ENCODE results near the gene FOLR1. TPM values are rescaled to one million over a fixed set of nuclear protein-coding genes. Genes with fewer than 3 reads are reported as not detected.

FOLR1 gene
- total and polyA plus RNA-seq, 10 of the 15 experiments (the other 5 are each of a cell fraction or from before 2014, with no cell fraction given), result not detected

DNA sequence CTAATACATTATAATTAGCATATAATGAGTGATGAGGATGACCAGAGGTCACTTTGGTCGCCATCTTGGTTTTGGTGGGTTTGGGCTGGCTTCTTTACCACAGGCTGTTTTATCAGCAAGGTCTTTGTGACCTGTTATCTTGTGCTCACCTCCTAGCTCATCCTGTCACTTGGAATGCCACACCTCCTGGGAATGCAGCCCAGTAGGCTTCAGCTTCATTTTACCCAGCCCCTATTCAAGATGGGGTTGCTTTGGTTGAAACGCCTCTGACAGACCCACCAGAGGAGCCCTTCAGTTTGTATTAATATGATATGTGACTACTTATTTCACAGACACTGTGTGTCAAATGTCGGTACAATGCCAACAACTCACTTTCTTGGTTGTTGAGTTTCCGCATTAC lies 36.2 kb upstream of the FOLR1 start:
- H3K4me2 ChIP-seq (ENCODE audit: control insufficient read depth, insufficient read depth), result no peak overlapping the region
- DNase-seq (ENCODE audit: low read depth, low spot score) (no peak), FAIRE-seq (no peak), ATAC-seq (no peak)
- POLR2A ChIA-PET, result no interaction called here
- H3K79me2 ChIP-seq (ENCODE audit: control insufficient read depth, insufficient read depth, low read length), result no peaks in the 10 kb centered on the region
- intact Hi-C loops (cut with micrococcal nuclease; ENCODE audit: unreplicated experiment), result no loop called here
- no TSS peak for BruUV-seq (replicated peaks)
- no peaks in the 10 kb centered on the region for H3K9me3 ChIP-seq (replicated peaks; ENCODE audit: control insufficient read depth, insufficient read depth, low read length)
- RAD21 ChIA-PET (ENCODE audit: unreplicated experiment), result interaction anchor here (1.0 kb wide), 1 partner anchor 12 kb away, joined by 3 read pairs; no protein-coding TSS in a partner anchor
- in situ Hi-C loops (cut with MboI), result no loop called here
- no peaks in the 10 kb centered on the region for H3K27me3 ChIP-seq (replicated peaks in 1 of 2; ENCODE audit: control insufficient read depth in 2 of 2, insufficient read depth in 2 of 2, low read length in 1 of 2)
- SMC1A ChIA-PET (ENCODE audit: uncharacterized antibody, unreplicated experiment), result interaction anchor here (1.7 kb wide), 1 partner anchor 33 kb away, joined by 4 read pairs; no protein-coding TSS in a partner anchor
- H2AFZ ChIP-seq (ENCODE audit: control insufficient read depth, low read depth, low read length), result no peak overlapping the region
- no peaks in the 10 kb centered on the region for H3K4me1 ChIP-seq (ENCODE audit: control insufficient read depth, insufficient read depth, low read length)
- H3K9ac ChIP-seq (ENCODE audit: control insufficient read depth, insufficient read depth, low read length), result no peak overlapping the region
- TF ChIP-seq, protein P1, sequence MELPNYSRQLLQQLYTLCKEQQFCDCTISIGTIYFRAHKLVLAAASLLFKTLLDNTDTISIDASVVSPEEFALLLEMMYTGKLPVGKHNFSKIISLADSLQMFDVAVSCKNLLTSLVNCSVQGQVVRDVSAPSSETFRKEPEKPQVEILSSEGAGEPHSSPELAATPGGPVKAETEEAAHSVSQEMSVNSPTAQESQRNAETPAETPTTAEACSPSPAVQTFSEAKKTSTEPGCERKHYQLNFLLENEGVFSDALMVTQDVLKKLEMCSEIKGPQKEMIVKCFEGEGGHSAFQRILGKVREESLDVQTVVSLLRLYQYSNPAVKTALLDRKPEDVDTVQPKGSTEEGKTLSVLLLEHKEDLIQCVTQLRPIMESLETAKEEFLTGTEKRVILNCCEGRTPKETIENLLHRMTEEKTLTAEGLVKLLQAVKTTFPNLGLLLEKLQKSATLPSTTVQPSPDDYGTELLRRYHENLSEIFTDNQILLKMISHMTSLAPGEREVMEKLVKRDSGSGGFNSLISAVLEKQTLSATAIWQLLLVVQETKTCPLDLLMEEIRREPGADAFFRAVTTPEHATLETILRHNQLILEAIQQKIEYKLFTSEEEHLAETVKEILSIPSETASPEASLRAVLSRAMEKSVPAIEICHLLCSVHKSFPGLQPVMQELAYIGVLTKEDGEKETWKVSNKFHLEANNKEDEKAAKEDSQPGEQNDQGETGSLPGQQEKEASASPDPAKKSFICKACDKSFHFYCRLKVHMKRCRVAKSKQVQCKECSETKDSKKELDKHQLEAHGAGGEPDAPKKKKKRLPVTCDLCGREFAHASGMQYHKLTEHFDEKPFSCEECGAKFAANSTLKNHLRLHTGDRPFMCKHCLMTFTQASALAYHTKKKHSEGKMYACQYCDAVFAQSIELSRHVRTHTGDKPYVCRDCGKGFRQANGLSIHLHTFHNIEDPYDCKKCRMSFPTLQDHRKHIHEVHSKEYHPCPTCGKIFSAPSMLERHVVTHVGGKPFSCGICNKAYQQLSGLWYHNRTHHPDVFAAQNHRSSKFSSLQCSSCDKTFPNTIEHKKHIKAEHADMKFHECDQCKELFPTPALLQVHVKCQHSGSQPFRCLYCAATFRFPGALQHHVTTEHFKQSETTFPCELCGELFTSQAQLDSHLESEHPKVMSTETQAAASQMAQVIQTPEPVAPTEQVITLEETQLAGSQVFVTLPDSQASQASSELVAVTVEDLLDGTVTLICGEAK (IDR thresholded peaks at IDR 0.05; ENCODE audit: borderline replicate concordance), result no peak
- TF ChIP-seq, protein P2, sequence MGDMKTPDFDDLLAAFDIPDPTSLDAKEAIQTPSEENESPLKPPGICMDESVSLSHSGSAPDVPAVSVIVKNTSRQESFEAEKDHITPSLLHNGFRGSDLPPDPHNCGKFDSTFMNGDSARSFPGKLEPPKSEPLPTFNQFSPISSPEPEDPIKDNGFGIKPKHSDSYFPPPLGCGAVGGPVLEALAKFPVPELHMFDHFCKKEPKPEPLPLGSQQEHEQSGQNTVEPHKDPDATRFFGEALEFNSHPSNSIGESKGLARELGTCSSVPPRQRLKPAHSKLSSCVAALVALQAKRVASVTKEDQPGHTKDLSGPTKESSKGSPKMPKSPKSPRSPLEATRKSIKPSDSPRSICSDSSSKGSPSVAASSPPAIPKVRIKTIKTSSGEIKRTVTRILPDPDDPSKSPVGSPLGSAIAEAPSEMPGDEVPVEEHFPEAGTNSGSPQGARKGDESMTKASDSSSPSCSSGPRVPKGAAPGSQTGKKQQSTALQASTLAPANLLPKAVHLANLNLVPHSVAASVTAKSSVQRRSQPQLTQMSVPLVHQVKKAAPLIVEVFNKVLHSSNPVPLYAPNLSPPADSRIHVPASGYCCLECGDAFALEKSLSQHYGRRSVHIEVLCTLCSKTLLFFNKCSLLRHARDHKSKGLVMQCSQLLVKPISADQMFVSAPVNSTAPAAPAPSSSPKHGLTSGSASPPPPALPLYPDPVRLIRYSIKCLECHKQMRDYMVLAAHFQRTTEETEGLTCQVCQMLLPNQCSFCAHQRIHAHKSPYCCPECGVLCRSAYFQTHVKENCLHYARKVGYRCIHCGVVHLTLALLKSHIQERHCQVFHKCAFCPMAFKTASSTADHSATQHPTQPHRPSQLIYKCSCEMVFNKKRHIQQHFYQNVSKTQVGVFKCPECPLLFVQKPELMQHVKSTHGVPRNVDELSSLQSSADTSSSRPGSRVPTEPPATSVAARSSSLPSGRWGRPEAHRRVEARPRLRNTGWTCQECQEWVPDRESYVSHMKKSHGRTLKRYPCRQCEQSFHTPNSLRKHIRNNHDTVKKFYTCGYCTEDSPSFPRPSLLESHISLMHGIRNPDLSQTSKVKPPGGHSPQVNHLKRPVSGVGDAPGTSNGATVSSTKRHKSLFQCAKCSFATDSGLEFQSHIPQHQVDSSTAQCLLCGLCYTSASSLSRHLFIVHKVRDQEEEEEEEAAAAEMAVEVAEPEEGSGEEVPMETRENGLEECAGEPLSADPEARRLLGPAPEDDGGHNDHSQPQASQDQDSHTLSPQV (IDR thresholded peaks at IDR 0.05), result no peak
- TF ChIP-seq STAT3 (IDR thresholded peaks at IDR 0.05; ENCODE audit: low read depth, low read length) (no peak), PAX5 (IDR thresholded peaks at IDR 0.05; ENCODE audit: borderline replicate concordance, low read depth, low read length) (no peak), ZNF384 (IDR thresholded peaks at IDR 0.05; ENCODE audit: borderline replicate concordance, low read depth, low read length) (no peak), KLF5 (IDR thresholded peaks at IDR 0.05; ENCODE audit: partially characterized antibody) (no peak), NFXL1 (IDR thresholded peaks at IDR 0.05; ENCODE audit: borderline replicate concordance) (no peak), NFIC (IDR thresholded peaks at IDR 0.05; ENCODE audit: low read depth, low read length) (no peak), TCF12 (IDR thresholded peaks at IDR 0.05; ENCODE audit: low read depth, low read length) (no peak), ZNF274 (IDR thresholded peaks at IDR 0.05; ENCODE audit: insufficient read depth, insufficient read length) (no peak), EGR1 (IDR thresholded peaks at IDR 0.05; ENCODE audit: borderline replicate concordance in 1 of 2, low read depth in 2 of 2, low read length in 2 of 2) (no peak), LARP7 (IDR thresholded peaks at IDR 0.05) (no peak)
- TF ChIP-seq, protein P3, sequence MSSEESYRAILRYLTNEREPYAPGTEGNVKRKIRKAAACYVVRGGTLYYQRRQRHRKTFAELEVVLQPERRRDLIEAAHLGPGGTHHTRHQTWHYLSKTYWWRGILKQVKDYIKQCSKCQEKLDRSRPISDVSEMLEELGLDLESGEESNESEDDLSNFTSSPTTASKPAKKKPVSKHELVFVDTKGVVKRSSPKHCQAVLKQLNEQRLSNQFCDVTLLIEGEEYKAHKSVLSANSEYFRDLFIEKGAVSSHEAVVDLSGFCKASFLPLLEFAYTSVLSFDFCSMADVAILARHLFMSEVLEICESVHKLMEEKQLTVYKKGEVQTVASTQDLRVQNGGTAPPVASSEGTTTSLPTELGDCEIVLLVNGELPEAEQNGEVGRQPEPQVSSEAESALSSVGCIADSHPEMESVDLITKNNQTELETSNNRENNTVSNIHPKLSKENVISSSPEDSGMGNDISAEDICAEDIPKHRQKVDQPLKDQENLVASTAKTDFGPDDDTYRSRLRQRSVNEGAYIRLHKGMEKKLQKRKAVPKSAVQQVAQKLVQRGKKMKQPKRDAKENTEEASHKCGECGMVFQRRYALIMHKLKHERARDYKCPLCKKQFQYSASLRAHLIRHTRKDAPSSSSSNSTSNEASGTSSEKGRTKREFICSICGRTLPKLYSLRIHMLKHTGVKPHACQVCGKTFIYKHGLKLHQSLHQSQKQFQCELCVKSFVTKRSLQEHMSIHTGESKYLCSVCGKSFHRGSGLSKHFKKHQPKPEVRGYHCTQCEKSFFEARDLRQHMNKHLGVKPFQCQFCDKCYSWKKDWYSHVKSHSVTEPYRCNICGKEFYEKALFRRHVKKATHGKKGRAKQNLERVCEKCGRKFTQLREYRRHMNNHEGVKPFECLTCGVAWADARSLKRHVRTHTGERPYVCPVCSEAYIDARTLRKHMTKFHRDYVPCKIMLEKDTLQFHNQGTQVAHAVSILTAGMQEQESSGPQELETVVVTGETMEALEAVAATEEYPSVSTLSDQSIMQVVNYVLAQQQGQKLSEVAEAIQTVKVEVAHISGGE (CRISPR knock-in tag; IDR thresholded peaks at IDR 0.05), result no peak
- H3K4me3 ChIP-seq, result no peak overlapping the region
- H4K20me1 ChIP-seq (ENCODE audit: control insufficient read depth, insufficient read depth), result no peaks in the 10 kb centered on the region
- H3K27ac ChIP-seq (ENCODE audit: control insufficient read depth, insufficient read depth), result no peak overlapping the region
- no peaks in the 10 kb centered on the region for H3K36me3 ChIP-seq (ENCODE audit: control insufficient read depth in 2 of 2, insufficient read depth in 2 of 2, low read length in 1 of 2)
- 50% methylated on average over 4 of the region's 4 CpGs for WGBS (ENCODE audit: insufficient coverage, insufficient replicate concordance, low lambda C conversion rate, missing lambda C conversion rate)
- CTCF ChIA-PET, result interaction anchor here (0.6 to 7.3 kb wide), 3 partner anchors 11 to 275 kb away, joined by 3 to 52 read pairs (median 10); no protein-coding TSS in a partner anchor
